Astrocyte (in vitro differentiated cells and primary cell): Measurements from ENCODE around the gene NDUFC2. TPM values are rescaled to one million over a fixed set of nuclear protein-coding genes. Genes with fewer than 3 reads are reported as not detected.

Experiments
- DNase-seq: peaks from one replicate; pipeline ENCODE4 v3.0.0-alpha.2; 2010; ENCODE audit warnings: low read depth
- FAIRE-seq: peaks from 2 replicates; lab custom pipeline; 2011; peaks lifted over from hg19 to GRCh38; lab: Jason Lieb, UNC
- H2AFZ ChIP-seq: 2 replicates; pipeline ENCODE4 v1.6.0; 2012; ENCODE audit warnings: low read depth, low read length, inconsistent platforms
- H3K27ac ChIP-seq: 2 replicates; pipeline ENCODE4 v1.5.1; 2011; ENCODE audit warnings: low read depth, low read length, inconsistent platforms
- H3K27me3 ChIP-seq: 2 replicates; pipeline ENCODE4 v1.6.0; 2011; ENCODE audit warnings: low read length, inconsistent platforms; ENCODE audit not compliant: insufficient read depth
- H3K36me3 ChIP-seq: 2 replicates; pipeline ENCODE4 v1.5.1; 2011; ENCODE audit warnings: low read length, inconsistent platforms; ENCODE audit not compliant: insufficient read depth
- H3K4me1 ChIP-seq: 2 replicates; pipeline ENCODE4 v1.5.1; 2011; ENCODE audit warnings: low read length, inconsistent platforms; ENCODE audit not compliant: insufficient read depth
- H3K4me2 ChIP-seq: 2 replicates; pipeline ENCODE4 v1.6.0; 2012; ENCODE audit warnings: low read length, inconsistent platforms
- H3K4me3 ChIP-seq: 2 replicates; pipeline ENCODE4 v1.5.1; 2011; ENCODE audit warnings: low read depth, mild to moderate bottlenecking, low read length, inconsistent platforms; ENCODE audit not compliant: insufficient read depth
- H3K79me2 ChIP-seq: 2 replicates; pipeline ENCODE4 v1.6.0; 2012; ENCODE audit warnings: mild to moderate bottlenecking, low read length, inconsistent platforms; ENCODE audit not compliant: insufficient read depth
- H3K9ac ChIP-seq: 2 replicates; pipeline ENCODE4 v1.6.0; 2012; ENCODE audit warnings: mild to moderate bottlenecking, low read length, inconsistent platforms
- H3K9me3 ChIP-seq: 2 replicates; pipeline ENCODE4 v1.5.1; 2012; ENCODE audit warnings: low read depth, mild to moderate bottlenecking, low read length, inconsistent platforms; ENCODE audit not compliant: insufficient read depth
- H4K20me1 ChIP-seq: 2 replicates; pipeline ENCODE4 v1.6.0; 2012; ENCODE audit warnings: low read length, inconsistent platforms; ENCODE audit not compliant: insufficient read depth
- H3K27ac Mint-ChIP-seq: one replicate; pipeline ENCODE4 v1.8.0; 2021; ENCODE audit warnings: mild to moderate bottlenecking, mixed read lengths; ENCODE audit not compliant: unreplicated experiment
- H3K27me3 Mint-ChIP-seq: one replicate; pipeline ENCODE4 v1.8.0; 2021; ENCODE audit warnings: low read depth, mixed read lengths; ENCODE audit not compliant: unreplicated experiment
- H3K36me3 Mint-ChIP-seq: one replicate; pipeline ENCODE4 v1.8.0; 2021; ENCODE audit warnings: low read depth, mixed read lengths; ENCODE audit not compliant: unreplicated experiment
- H3K4me1 Mint-ChIP-seq: one replicate; pipeline ENCODE4 v1.8.0; 2021; ENCODE audit warnings: low read depth, mixed read lengths; ENCODE audit not compliant: unreplicated experiment
- H3K4me3 Mint-ChIP-seq: one replicate; pipeline ENCODE4 v1.8.0; 2021; ENCODE audit warnings: mild to moderate bottlenecking, moderate library complexity, mixed read lengths; ENCODE audit not compliant: unreplicated experiment
- H3K9me3 Mint-ChIP-seq: one replicate; pipeline ENCODE4 v1.8.0; 2021; ENCODE audit warnings: mild to moderate bottlenecking, mixed read lengths; ENCODE audit not compliant: unreplicated experiment
- EZH2 ChIP-seq: IDR thresholded peaks from 2 replicates; pipeline ENCODE4 v1.6.1; 2012; ENCODE audit warnings: mild to moderate bottlenecking, low read length, inconsistent platforms; ENCODE audit not compliant: insufficient read depth
- total RNA-seq: library from RNA; stranded (reverse); gene quantifications from 2 replicates; pipeline ENCODE4 v1.2.1, GENCODE V29; 2021
- TF ChIP-seq, protein P1 (sequence below): IDR thresholded peaks from 2 replicates; pipeline ENCODE4 v1.5.1; 2011; ENCODE audit warnings: low read depth, mild to moderate bottlenecking, inconsistent platforms, low read length, moderate library complexity; ENCODE audit not compliant: insufficient read depth

The NDUFC2 gene
- total RNA-seq, 1 donor from 2014 or later, result 285 TPM

DNA sequence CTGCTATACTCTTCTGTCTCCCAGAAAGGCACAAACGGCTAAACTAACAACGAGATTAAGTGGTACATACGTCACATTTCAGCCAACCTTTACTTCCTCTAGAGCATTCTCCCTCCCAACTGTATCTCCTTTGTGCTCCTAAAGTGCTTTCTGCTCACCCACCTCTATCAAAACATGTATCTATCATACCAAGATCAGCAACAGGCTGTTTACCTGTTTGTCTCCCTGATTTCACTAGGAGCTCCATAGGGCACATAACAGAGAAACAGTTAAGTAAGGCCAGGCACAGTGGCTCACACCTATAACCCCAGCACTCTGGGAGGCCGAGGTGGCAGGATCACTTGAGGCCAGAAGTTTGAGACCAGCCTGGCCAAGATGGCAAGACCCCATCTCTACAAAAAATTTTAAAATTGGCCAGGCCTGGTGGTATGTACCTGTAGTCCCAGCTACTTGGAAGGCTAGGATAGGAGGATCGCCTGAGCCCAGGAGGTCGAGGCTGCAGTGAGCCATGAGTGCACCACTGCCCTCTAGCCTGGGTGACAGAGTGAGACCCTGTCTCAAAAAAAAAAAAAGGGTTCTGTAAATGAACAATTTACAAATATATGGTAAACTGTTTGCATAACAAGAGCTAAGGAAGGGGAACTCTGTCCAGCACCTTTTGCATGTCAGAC lies 2.8 kb downstream of the NDUFC2 start:
- Histone ChIP-seq H3K36me3 (peaks cover 6% of the 10 kb centered on the region), H3K4me1 (peaks cover 31% of the 10 kb centered on the region), H3K4me3 (no peak overlapping the region), H3K9me3 (no peaks in the 10 kb centered on the region), H3K9ac (no peak overlapping the region), H4K20me1 (peaks cover 64% of the 10 kb centered on the region), H3K27me3 (no peaks in the 10 kb centered on the region), H3K27ac (no peak overlapping the region), H2AFZ (no peak overlapping the region), H3K4me2 (peak overlapping the region; percentile 23), H3K79me2 (peaks cover 79% of the 10 kb centered on the region)
- no peak overlapping the region for H3K27ac Mint-ChIP-seq
- H3K4me3 Mint-ChIP-seq, result peak overlapping the region; percentile 46
- H3K27me3 Mint-ChIP-seq, result no peaks in the 10 kb centered on the region
- peaks cover 19% of the 10 kb centered on the region for H3K4me1 Mint-ChIP-seq
- H3K36me3 Mint-ChIP-seq, result peaks cover 2% of the 10 kb centered on the region
- H3K9me3 Mint-ChIP-seq, result no peaks in the 10 kb centered on the region
- DNase-seq (no peak), FAIRE-seq (no peak)
- TF ChIP-seq, protein P1, sequence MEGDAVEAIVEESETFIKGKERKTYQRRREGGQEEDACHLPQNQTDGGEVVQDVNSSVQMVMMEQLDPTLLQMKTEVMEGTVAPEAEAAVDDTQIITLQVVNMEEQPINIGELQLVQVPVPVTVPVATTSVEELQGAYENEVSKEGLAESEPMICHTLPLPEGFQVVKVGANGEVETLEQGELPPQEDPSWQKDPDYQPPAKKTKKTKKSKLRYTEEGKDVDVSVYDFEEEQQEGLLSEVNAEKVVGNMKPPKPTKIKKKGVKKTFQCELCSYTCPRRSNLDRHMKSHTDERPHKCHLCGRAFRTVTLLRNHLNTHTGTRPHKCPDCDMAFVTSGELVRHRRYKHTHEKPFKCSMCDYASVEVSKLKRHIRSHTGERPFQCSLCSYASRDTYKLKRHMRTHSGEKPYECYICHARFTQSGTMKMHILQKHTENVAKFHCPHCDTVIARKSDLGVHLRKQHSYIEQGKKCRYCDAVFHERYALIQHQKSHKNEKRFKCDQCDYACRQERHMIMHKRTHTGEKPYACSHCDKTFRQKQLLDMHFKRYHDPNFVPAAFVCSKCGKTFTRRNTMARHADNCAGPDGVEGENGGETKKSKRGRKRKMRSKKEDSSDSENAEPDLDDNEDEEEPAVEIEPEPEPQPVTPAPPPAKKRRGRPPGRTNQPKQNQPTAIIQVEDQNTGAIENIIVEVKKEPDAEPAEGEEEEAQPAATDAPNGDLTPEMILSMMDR, result no peak
- TF ChIP-seq EZH2, result no peak

DNA sequence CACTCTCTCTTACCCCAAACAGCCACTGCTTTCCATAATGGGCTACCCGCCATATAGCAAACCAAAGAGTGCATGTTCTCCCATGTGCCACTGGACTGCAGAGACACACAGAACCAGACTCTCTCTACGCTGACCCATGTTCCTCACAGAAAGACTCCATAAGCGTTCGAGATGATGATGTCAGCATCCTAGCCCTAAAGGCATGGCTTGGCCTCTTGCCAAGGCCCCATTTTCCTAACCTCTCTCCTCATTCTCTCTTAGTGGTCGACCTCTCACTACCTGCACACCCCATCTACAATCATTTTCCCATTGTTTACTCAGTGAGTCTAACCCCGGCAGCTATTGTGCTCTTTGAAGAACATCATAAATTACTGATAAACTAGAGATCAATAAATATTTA lies 4.9 kb downstream of the NDUFC2 start:
- no peaks in the 10 kb centered on the region for H3K27me3 ChIP-seq
- no peaks in the 10 kb centered on the region for H3K9me3 ChIP-seq
- H4K20me1 ChIP-seq, result peaks cover 78% of the 10 kb centered on the region
- H3K4me3 ChIP-seq, result no peak overlapping the region
- H3K36me3 ChIP-seq, result peaks cover 22% of the 10 kb centered on the region
- FAIRE-seq (no peak), DNase-seq (no peak)
- H3K79me2 ChIP-seq, result peaks cover 94% of the 10 kb centered on the region
- no peak for TF ChIP-seq EZH2
- TF ChIP-seq, protein P1, result no peak
- Mint-ChIP-seq H3K4me3 (no peak overlapping the region), H3K27me3 (no peaks in the 10 kb centered on the region), H3K9me3 (no peaks in the 10 kb centered on the region), H3K36me3 (peaks cover 2% of the 10 kb centered on the region), H3K4me1 (peaks cover 12% of the 10 kb centered on the region), H3K27ac (no peak overlapping the region)
- no peak overlapping the region for H3K4me2 ChIP-seq
- peaks cover 19% of the 10 kb centered on the region for H3K4me1 ChIP-seq
- H3K9ac ChIP-seq, result no peak overlapping the region
- H3K27ac ChIP-seq, result no peak overlapping the region
- H2AFZ ChIP-seq, result no peak overlapping the region

DNA sequence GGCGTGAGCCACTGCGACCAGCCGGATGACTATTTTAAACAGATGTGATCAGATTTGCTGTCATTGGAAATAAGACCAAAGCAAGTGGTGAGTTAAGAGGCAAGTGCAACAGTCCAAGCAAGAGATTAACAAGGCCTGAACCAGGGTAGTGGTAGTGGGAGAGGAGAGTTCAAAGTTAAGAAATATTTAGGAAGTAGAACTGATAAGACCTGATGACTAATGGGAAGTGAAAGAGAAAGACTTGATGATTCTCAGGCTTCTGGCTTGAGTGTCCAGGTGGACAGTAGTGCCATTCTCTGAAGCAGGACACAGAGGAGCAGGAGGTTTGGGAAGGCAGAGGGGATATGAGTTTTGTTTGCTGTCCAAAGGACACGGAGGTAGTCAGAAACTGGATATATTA lies 7.2 kb downstream of the NDUFC2 start:
- H4K20me1 ChIP-seq, result peaks cover 77% of the 10 kb centered on the region
- TF ChIP-seq, protein P1, result no peak
- no peak for TF ChIP-seq EZH2
- H3K4me1 Mint-ChIP-seq, result peaks cover 8% of the 10 kb centered on the region
- no peak overlapping the region for H3K27ac Mint-ChIP-seq
- FAIRE-seq, result no peak
- no peaks in the 10 kb centered on the region for H3K9me3 ChIP-seq
- H3K4me3 Mint-ChIP-seq, result no peak overlapping the region
- no peak overlapping the region for H3K27ac ChIP-seq
- H3K4me2 ChIP-seq, result no peak overlapping the region
- no peak for DNase-seq
- no peaks in the 10 kb centered on the region for H3K27me3 ChIP-seq
- no peaks in the 10 kb centered on the region for H3K9me3 Mint-ChIP-seq
- peaks cover 32% of the 10 kb centered on the region for H3K36me3 ChIP-seq
- no peak overlapping the region for H3K4me3 ChIP-seq
- peaks cover 6% of the 10 kb centered on the region for H3K4me1 ChIP-seq
- peaks cover 76% of the 10 kb centered on the region for H3K79me2 ChIP-seq
- peaks cover 6% of the 10 kb centered on the region for H3K36me3 Mint-ChIP-seq
- H3K9ac ChIP-seq, result no peak overlapping the region
- no peak overlapping the region for H2AFZ ChIP-seq
- H3K27me3 Mint-ChIP-seq, result no peaks in the 10 kb centered on the region
